Stimulated activated CD8-positive, alpha-beta memory T cell treated with anti-CD3 and anti-CD28 coated beads, Interleukin-15, amount 100 ng/mL, for 24 hours (primary cell): Measurements from ENCODE around the gene URGCP.
"Not testable (repeated sequence)": the region's sequence is repeated elsewhere in the genome, so short reads cannot be mapped to it uniquely, and the experiment has no call there.

Source experiments
- DNase-seq: peaks from one replicate; pipeline ENCODE4 v3.0.0-alpha.2; 2020; ENCODE audit warnings: low read depth

The URGCP gene

DNA sequence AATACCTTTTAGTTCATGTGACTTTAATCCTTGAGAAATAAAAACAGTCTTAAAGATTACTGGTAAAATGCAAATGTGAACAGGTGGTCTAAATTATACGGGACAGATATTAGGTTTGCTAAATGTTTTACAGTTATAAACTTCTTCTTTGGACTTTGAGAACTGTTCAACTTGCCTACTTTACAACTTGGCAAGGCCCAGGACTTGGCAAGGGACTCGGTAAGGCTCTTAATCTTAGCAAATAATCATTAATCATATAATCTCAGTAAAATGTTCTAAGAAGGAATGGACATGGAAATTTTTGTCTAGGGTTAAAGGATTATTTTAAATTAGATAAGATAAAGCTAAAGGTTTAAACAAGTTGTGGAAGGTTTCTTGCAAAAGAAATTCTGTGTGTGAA lies 15.0 kb upstream of the URGCP start:
- DNase-seq = no peak

DNA sequence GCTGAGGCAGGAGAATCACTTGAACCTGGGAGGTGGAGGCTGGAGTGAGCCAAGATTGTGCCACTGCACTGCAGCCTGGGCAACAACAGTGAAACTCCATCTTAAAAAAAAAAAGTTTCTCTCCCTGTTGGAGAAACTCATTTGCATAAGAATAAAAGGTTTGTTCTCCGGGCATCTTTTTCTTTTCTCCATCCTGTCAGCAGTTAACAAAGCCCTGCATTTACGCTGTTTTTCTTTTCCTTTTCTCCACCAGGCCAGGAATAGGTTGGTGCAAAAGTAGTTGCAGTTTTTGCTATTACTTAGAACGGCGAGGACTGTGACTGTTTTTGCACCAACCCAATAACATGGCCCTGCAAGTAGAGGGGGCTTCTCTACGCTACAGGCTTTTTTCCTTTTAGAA lies 9.5 kb upstream of the URGCP start:
- no peak for DNase-seq

GRCh38 chr7:43914795-43915194 lies 8.4 kb upstream of the URGCP start:
- DNase-seq = no peak

- DNase-seq = peak; percentile 4
These were observed 453 bp downstream of the URGCP start for GRCh38 chr7:43905956-43906330.

DNA sequence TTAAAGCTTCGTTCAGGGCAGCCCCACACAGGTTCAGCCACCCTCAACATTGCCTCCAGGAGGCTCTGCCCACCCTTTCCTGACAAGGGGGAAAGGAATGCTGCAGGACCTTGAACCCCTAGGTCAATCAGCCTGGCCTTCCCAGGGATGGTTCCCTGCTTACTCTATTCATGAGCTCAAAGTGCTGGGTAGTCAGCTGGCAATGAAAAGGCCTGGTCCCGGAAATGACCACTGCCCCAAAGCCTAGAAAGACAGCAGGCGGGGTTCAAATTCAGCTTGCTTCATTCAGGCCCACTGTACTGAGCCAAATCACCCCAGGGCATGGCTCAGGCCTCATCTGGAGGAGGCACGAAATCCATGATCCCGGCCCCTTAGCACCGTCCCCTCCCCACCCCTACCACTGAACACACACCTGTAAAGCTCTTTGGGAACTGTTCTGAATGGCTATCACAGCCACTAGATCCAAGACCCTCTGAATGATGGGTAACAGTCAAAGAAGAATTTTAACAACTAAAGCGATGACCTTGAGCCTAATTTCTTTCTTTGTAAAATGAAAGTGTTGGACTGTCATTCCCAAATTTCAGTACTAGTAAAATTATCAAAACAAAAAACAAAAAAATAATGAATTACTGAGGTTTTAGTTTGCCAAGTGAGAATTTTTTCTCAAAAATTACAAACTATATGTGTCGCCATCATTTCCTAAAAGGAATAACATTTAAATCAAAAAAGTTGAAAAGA lies 1.0 kb downstream of the URGCP start:
- no peak for DNase-seq

GRCh38 chr7:43904533-43905208 lies 1.7 kb downstream of the URGCP start:
- no peak for DNase-seq

DNA sequence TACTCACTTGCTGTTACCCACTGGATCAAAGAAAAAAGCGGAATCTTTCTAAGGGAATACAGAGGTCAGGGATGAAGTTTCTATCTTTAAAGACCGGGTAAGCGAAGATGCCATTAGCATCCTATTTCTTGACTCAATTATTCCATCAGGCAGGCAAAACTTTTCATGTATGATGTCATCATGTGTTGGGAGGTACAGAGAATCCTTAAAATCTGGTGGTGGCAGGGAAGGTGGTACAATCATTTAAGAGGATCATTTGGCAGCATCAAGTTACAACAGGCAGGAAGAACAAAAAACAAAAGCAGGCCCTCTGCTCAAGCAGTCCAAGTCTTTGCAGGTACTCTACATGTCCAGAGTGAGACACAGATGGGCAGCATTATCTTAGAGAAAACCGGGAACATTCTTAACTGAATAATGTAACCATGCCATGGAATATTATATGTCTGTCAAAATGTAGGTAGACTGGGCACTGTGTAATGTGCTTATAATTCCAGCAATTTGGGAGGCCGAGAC lies 3.8 kb downstream of the URGCP start:
- no peak for DNase-seq

GRCh38 chr7:43898571-43898970 lies 7.8 kb downstream of the URGCP start:
- DNase-seq = not testable (repeated sequence)

DNA sequence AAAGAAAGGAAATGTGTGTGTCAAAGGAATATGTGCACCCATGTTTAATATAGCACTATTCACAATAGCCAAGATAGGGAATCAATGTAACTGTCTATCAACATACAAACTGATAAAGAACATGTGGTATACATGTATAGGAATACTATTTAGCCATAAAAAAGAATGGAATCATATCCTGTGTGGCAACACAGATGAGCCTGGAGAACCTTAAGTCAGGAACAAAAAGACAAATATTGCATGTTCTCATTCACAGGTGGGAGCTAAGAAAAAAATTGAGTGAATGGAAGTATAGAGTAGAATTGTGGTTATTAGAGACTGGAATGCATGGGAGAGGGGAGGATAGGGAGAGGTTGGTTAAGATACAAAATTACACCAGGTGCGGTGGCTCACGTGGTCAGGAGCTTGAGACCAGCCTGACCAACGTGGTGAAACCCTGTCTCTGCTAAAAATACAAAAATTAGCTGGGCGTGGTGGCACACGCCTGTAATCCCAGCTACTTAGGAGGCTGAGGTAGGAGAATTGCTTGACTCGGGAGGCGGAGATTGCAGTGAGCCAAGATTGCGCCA lies 10.5 kb downstream of the URGCP start:
- DNase-seq = no peak

GRCh38 chr7:43891069-43891955 lies 15.1 kb downstream of the URGCP start:
- no peak for DNase-seq

- no peak for DNase-seq
These were observed 15.9 kb downstream of the URGCP start for GRCh38 chr7:43890468-43890867.

GRCh38 chr7:43888993-43889945 lies 17.1 kb downstream of the URGCP start:
- DNase-seq = no peak

GRCh38 chr7:43884617-43885016 lies 21.8 kb downstream of the URGCP start:
- no peak for DNase-seq

- no peak for DNase-seq
These were observed 22.2 kb downstream of the URGCP start for GRCh38 chr7:43884209-43884608.

DNA sequence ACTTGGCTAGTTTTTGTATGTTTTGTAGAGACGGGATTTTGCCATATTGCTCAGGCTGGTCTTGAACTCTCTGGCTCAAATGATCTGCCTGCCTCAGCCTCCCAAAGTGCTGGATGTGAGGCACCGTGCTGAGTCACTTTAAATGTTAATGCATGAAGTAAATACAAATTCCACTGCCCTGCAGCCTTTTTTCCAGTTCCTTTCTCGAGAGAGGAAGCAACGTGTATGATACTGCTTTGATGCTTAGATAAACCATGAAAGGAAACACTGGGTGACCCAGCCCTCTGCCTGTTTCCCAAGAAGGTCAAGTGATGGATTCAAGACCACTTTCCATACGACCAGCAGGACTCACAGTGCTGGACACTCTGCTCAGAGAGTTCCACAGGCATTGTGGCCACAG lies 25.8 kb downstream of the URGCP start:
- no peak for DNase-seq

DNA sequence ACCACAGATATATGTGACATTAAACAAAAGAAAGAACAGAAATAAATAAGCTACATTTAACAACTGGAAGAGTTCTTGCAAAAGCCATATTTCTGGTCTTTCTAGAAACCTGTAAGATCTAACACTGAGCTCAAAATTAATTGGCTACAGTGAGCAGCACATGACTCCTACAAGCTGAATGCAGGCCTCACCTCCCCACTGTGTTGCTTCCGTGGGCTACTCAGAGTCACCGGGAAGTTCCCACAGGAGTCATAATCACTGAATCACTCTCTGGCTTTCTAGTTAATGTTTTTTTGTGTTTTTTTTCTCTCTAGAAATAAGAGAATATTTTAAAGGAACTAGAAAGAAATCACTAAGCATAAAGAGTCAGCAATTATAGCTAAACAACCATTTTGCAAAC lies 26.9 kb downstream of the URGCP start:
- no peak for DNase-seq

- no peak for DNase-seq
These were observed 27.5 kb downstream of the URGCP start for GRCh38 chr7:43878867-43879266.

- no peak for DNase-seq
These were observed 28.2 kb downstream of the URGCP start for GRCh38 chr7:43877968-43878864.

DNA sequence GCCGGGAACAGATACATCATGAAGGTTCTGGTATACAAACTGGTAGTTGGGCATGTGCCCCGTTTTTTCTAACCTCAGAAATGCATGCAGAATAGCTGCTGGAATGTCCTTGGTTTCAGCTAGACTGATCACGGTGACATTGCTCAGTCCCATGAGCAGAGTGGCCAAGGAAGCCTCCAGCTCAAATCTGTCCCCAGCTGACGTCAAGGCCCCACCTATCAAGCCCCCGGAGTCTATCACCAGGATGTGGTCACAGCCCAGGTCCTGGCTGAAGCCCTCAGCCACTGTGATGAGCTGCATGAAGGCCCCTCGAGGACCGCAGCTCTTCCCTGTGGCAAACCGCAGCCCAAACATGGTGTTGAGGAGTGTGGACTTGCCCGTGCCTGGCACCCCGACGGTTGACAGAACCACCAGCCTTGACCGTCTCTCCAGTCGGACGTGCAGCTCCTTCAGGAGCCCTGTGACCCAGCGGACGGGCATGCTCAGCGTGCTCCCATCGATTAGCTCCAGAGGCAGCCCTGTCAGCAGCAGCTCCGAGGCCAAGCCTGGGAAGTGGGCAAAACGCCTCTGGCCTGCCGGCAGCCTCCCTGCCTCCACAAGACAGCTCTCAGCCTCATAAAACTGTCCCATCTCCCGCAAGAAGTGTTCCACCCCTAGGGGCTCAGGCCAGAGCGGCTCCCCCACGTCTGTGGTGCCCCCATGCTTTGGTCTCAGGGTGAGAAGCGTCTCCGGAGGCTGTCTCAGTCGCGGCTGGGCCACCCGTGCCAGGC lies 29.2 kb downstream of the URGCP start:
- DNase-seq = no peak
